Neural progenitor cell (in vitro differentiated cells): ENCODE measurements around the gene NOL3.
A peak's percentile ranks its signal among the peaks of the same experiment; 100 is the strongest.

Source experiments
- EZH2 ChIP-seq: fragments of 200-600 bp; sonication (generic); IDR thresholded peaks from 2 replicates; pipeline ENCODE4 v1.6.1; 2017; ENCODE audit warnings: antibody characterized with exemption, mild to moderate bottlenecking, moderate library complexity
- TF ChIP-seq, protein P1 (sequence below): fragments of 200-600 bp; sonication (generic); IDR thresholded peaks from 2 replicates; pipeline ENCODE4 v1.5.1; 2017; ENCODE audit warnings: antibody characterized with exemption, mild to moderate bottlenecking

DNA sequence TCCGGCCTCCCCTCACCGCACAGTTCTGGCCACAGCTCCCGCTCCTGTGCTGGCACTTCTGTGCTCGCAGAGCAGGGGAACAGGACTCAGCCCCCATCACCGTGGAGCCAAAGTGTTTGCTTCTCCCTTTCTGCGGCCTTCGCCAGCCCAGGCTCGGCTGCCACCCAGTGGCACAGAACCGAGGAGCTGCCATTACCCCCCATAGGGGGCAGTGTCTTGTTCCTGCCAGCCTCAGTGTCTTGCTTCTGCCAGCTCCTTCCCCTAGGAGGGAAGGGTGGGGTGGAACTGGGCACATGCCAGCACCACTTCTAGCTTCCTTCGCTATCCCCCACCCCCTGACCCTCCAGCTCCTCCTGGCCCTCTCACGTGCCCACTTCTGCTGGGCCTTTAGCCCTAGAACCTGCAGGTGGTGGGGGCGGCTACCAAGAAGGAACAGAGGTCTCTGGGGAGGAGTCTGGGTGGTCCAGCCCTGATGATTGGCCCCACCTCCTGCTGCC lies 27.9 kb downstream of the NOL3 start:
- TF ChIP-seq, protein P1, sequence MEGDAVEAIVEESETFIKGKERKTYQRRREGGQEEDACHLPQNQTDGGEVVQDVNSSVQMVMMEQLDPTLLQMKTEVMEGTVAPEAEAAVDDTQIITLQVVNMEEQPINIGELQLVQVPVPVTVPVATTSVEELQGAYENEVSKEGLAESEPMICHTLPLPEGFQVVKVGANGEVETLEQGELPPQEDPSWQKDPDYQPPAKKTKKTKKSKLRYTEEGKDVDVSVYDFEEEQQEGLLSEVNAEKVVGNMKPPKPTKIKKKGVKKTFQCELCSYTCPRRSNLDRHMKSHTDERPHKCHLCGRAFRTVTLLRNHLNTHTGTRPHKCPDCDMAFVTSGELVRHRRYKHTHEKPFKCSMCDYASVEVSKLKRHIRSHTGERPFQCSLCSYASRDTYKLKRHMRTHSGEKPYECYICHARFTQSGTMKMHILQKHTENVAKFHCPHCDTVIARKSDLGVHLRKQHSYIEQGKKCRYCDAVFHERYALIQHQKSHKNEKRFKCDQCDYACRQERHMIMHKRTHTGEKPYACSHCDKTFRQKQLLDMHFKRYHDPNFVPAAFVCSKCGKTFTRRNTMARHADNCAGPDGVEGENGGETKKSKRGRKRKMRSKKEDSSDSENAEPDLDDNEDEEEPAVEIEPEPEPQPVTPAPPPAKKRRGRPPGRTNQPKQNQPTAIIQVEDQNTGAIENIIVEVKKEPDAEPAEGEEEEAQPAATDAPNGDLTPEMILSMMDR = peak; percentile 53
- TF ChIP-seq EZH2 = no peak
